K562 (cell line): ENCODE results near the gene MED15. TPM values are rescaled to one million over a fixed set of nuclear protein-coding genes. Genes with fewer than 3 reads are reported as not detected.

ENCODE experiments used
- DIDO1 ChIP-seq: fragments of 450-650 bp; IDR thresholded peaks from 2 replicates; pipeline ENCODE4 v1.6.1; 2016; ENCODE audit warnings: low read depth, missing biosample characterization, missing genetic modification characterization
- DNMT1 ChIP-seq: fragments of 450-650 bp; IDR thresholded peaks from 2 replicates; pipeline ENCODE4 v1.6.1; 2016; ENCODE audit warnings: antibody characterized with exemption, mild to moderate bottlenecking
- E2F4 ChIP-seq: sonication (generic); formaldehyde crosslinking; IDR thresholded peaks from 2 replicates; pipeline ENCODE4 v1.8.0; 2022; ENCODE audit warnings: mild to moderate bottlenecking, low read depth, missing genetic modification reagents
- E4F1 ChIP-seq: fragments of 250-450 bp; sonication (Bioruptor Pico); IDR thresholded peaks from 2 replicates; pipeline ENCODE4 v1.5.0; 2021; ENCODE audit warnings: mild to moderate bottlenecking, borderline replicate concordance
- HDAC2 ChIP-seq: fragments of 450-650 bp; IDR thresholded peaks from 2 replicates; pipeline ENCODE4 v1.6.1; 2016; ENCODE audit warnings: mild to moderate bottlenecking
- NCOA4 ChIP-seq: fragments of 450-650 bp; IDR thresholded peaks from 2 replicates; pipeline ENCODE4 v1.6.1; 2018; ENCODE audit warnings: mild to moderate bottlenecking; ENCODE audit not compliant: partially characterized antibody
- NUFIP1 ChIP-seq: fragments of 450-650 bp; IDR thresholded peaks from 2 replicates; pipeline ENCODE4 v1.6.1; 2018; ENCODE audit not compliant: partially characterized antibody
- POLR2A ChIP-seq: fragments of 450-650 bp; conservative IDR thresholded peaks from 2 replicates; pipeline ENCODE4 v1.6.1; 2016
- SMARCB1 ChIP-seq: IDR thresholded peaks from 2 replicates; pipeline ENCODE4 v1.6.1; 2011; ENCODE audit warnings: improper control_type of control experiment, low read depth; ENCODE audit not compliant: insufficient read length
- THRB ChIP-seq: fragments of 450-650 bp; formaldehyde crosslinking; conservative IDR thresholded peaks from 2 replicates; pipeline ENCODE4 v1.4.0; 2022; ENCODE audit warnings: mild to moderate bottlenecking, missing genetic modification characterization
- U2AF2 ChIP-seq: fragments of 200-400 bp; formaldehyde crosslinking; optimal IDR thresholded peaks from 2 replicates; pipeline ENCODE3; 2017; ENCODE audit warnings: low read depth, mild to moderate bottlenecking, low read length
- ZC3H4 ChIP-seq: sonication (generic); formaldehyde crosslinking; IDR thresholded peaks from 2 replicates; pipeline ENCODE4 v1.9.0; 2021; ENCODE audit warnings: missing genetic modification reagents, borderline replicate concordance
- ZNF165 ChIP-seq: fragments of 250-450 bp; sonication (Bioruptor Pico); IDR thresholded peaks from 2 replicates; pipeline ENCODE4 v1.4.0; 2020; ENCODE audit warnings: borderline replicate concordance
- ZNF57 ChIP-seq: fragments of 450-650 bp; formaldehyde crosslinking; IDR thresholded peaks from 2 replicates; pipeline ENCODE4 v1.4.0; 2020; ENCODE audit warnings: mild to moderate bottlenecking, moderate library complexity
- polyA plus RNA-seq, 8 experiments: library from polyadenylated mRNA; depleted of rRNA in 4 of 8; stranded (reverse) in 5 of 8; unstranded in 3 of 8; fragments of >200 nt; fragmentation: Nextera tagmentation in 2 of 8; fragmentation: Illumina TruSeq in 1 of 8; extraction: Ambion mirVana in 2 of 8; extraction: Trizol in 1 of 8; gene quantifications; 2 replicates each; pipeline versions ENCODE4 v1.2.1 to v1.2.3, GENCODE V29; 2011 to 2014; ENCODE audit warnings: inconsistent platforms in 1 of 8, missing spikeins in 1 of 8
- total RNA-seq, 7 experiments: library from RNA; depleted of rRNA in 6 of 7; stranded (reverse); fragments of >200 nt in 6 of 7; fragmentation: Illumina TruSeq in 2 of 7; extraction: Trizol in 2 of 7; gene quantifications; 2 replicates each; pipeline versions ENCODE4 v1.2.1 to v1.2.3, GENCODE V29; 2011 to 2021; ENCODE audit warnings: low replicate concordance in 1 of 7
- TF ChIP-seq, protein P1 (sequence below): fragments of 450-650 bp; IDR thresholded peaks from 2 replicates; pipeline ENCODE4 v1.6.1; 2018; ENCODE audit warnings: mild to moderate bottlenecking, low read depth; ENCODE audit not compliant: partially characterized antibody
- TF ChIP-seq, protein P2 (sequence below): fragments of 450-650 bp; IDR thresholded peaks from 2 replicates; pipeline ENCODE4 v1.6.1; 2018; ENCODE audit not compliant: partially characterized antibody

MED15 gene
- total and polyA plus RNA-seq, 9 of the 15 experiments (the other 6 are each of a cell fraction or from before 2014, with no cell fraction given): 4.0 to 271 (median 60.1) TPM

GRCh38 chr22:20588092-20588842 lies 80.9 kb downstream of the MED15 start (continued):
- TF ChIP-seq E2F4 (CRISPR knock-in tag) (no peak), DIDO1 (peak; percentile 44; the same call in 1 of the 2 replicates), U2AF2 (no peak), DNMT1 (no peak), ZNF165 (CRISPR knock-in tag) (0 out of 2 replicates have a peak, but pooled peaks have one; percentile 18), E4F1 (CRISPR knock-in tag) (no peak; the same call in 1 of the 2 replicates), NCOA4 (no peak), THRB (CRISPR knock-in tag) (peak; percentile 89), ZNF57 (CRISPR knock-in tag) (0 out of 2 replicates have a peak, but pooled peaks have one; percentile 43), ZC3H4 (CRISPR knock-in tag) (no peak), SMARCB1 (no peak), POLR2A (peak; percentile 75), HDAC2 (no peak), NUFIP1 (no peak)
- TF ChIP-seq, protein P1, sequence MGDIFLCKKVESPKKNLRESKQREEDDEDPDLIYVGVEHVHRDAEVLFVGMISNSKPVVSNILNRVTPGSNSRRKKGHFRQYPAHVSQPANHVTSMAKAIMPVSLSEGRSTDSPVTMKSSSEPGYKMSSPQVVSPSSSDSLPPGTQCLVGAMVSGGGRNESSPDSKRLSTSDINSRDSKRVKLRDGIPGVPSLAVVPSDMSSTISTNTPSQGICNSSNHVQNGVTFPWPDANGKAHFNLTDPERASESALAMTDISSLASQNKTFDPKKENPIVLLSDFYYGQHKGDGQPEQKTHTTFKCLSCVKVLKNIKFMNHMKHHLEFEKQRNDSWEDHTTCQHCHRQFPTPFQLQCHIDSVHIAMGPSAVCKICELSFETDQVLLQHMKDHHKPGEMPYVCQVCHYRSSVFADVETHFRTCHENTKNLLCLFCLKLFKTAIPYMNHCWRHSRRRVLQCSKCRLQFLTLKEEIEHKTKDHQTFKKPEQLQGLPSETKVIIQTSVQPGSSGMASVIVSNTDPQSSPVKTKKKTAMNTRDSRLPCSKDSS: no peak
- TF ChIP-seq, protein P2, sequence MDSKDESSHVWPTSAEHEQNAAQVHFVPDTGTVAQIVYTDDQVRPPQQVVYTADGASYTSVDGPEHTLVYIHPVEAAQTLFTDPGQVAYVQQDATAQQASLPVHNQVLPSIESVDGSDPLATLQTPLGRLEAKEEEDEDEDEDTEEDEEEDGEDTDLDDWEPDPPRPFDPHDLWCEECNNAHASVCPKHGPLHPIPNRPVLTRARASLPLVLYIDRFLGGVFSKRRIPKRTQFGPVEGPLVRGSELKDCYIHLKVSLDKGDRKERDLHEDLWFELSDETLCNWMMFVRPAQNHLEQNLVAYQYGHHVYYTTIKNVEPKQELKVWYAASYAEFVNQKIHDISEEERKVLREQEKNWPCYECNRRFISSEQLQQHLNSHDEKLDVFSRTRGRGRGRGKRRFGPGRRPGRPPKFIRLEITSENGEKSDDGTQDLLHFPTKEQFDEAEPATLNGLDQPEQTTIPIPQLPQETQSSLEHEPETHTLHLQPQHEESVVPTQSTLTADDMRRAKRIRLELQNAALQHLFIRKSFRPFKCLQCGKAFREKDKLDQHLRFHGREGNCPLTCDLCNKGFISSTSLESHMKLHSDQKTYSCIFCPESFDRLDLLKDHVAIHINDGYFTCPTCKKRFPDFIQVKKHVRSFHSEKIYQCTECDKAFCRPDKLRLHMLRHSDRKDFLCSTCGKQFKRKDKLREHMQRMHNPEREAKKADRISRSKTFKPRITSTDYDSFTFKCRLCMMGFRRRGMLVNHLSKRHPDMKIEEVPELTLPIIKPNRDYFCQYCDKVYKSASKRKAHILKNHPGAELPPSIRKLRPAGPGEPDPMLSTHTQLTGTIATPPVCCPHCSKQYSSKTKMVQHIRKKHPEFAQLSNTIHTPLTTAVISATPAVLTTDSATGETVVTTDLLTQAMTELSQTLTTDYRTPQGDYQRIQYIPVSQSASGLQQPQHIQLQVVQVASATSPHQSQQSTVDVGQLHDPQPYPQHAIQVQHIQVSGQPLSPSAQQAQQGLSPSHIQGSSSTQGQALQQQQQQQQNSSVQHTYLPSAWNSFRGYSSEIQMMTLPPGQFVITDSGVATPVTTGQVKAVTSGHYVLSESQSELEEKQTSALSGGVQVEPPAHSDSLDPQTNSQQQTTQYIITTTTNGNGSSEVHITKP: no peak
